ENCODE data around the gene CAB39L. TPM values are rescaled to one million over a fixed set of nuclear protein-coding genes. Genes with fewer than 3 reads are reported as not detected.

Gene CAB39L
- polyA plus RNA-seq, 1 of the 3 experiments (the other 2 are of a cell fraction) = 2.6 TPM

DNA sequence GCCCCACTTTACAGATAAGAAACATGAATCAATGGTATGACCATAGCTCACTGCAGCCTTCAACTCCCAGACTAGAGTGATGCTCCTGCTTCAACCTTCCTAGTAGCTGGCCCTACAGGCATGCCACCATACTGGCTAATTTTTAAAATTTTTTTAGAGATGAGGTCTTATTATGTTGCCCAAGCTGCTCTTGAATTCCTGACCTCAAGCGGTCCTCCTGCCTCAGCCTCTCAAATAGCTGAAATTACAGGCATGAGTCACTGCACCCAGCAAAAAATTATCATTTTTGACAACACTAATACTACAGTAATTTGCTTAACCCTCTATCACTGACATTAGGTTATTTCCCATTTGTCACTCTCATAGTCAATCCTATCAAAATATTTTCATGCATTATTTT is 14.7 kb downstream of the CAB39L start:
- Histone ChIP-seq H3F3A (replicated peaks; ENCODE audit: insufficient read depth) (peaks cover 13% of the 10 kb centered on the region), H3K4me2 (no peak overlapping the region), H3K9me2 (no peaks in the 10 kb centered on the region; the same call in 1 of the 2 replicates), H3K4me1 (ENCODE audit: control insufficient read depth in 1 of 2, insufficient read depth in 2 of 2, low read depth in 1 of 2, low read length in 1 of 2) (no peaks in the 10 kb centered on the region), H3K9me3 (no peaks in the 10 kb centered on the region), H2AFZ (ENCODE audit: low read depth) (no peak overlapping the region), H3K4me3 (ENCODE audit: low read depth in 2 of 2, low read length in 1 of 2) (no peak overlapping the region), H3K79me2 (ENCODE audit: insufficient read depth) (no peaks in the 10 kb centered on the region), H3K9ac (no peak overlapping the region), H3K27ac (ENCODE audit: low read depth in 2 of 2, low read length in 1 of 2) (no peak overlapping the region), H4K20me1 (ENCODE audit: insufficient read depth) (no peaks in the 10 kb centered on the region), H3K27me3 (ENCODE audit: insufficient read depth) (no peaks in the 10 kb centered on the region), H3K36me3 (replicated peaks in 1 of 2; ENCODE audit: control insufficient read depth in 1 of 2, insufficient read depth in 2 of 2, low read length in 1 of 2) (peaks cover 3 to 8% of the 10 kb centered on the region in 2 experiments)
- DNase-seq = no peak
- ChIA-PET CTCF (no interaction called here), POLR2A (no interaction called here)
- TF ChIP-seq EP300 (IDR thresholded peaks at IDR 0.05; ENCODE audit: borderline replicate concordance in 1 of 2, low read depth in 1 of 2, low read length in 1 of 2) = no peak
- TF ChIP-seq POLR2AphosphoS5 (IDR thresholded peaks at IDR 0.05; ENCODE audit: low read depth, low read length) = no peak
- TF ChIP-seq TCF12 (IDR thresholded peaks at IDR 0.05) = no peak
- TF ChIP-seq YY1 (IDR thresholded peaks at IDR 0.05; ENCODE audit: low read depth) = no peak
- TF ChIP-seq RXRA (IDR thresholded peaks at IDR 0.05; ENCODE audit: borderline replicate concordance, low read depth) = no peak
- TF ChIP-seq, protein P1, sequence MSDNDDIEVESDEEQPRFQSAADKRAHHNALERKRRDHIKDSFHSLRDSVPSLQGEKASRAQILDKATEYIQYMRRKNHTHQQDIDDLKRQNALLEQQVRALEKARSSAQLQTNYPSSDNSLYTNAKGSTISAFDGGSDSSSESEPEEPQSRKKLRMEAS (IDR thresholded peaks at IDR 0.05; ENCODE audit: low read depth) = no peak
- TF ChIP-seq, protein P2, sequence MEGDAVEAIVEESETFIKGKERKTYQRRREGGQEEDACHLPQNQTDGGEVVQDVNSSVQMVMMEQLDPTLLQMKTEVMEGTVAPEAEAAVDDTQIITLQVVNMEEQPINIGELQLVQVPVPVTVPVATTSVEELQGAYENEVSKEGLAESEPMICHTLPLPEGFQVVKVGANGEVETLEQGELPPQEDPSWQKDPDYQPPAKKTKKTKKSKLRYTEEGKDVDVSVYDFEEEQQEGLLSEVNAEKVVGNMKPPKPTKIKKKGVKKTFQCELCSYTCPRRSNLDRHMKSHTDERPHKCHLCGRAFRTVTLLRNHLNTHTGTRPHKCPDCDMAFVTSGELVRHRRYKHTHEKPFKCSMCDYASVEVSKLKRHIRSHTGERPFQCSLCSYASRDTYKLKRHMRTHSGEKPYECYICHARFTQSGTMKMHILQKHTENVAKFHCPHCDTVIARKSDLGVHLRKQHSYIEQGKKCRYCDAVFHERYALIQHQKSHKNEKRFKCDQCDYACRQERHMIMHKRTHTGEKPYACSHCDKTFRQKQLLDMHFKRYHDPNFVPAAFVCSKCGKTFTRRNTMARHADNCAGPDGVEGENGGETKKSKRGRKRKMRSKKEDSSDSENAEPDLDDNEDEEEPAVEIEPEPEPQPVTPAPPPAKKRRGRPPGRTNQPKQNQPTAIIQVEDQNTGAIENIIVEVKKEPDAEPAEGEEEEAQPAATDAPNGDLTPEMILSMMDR (IDR thresholded peaks at IDR 0.05) = no peak
- TF ChIP-seq EZH2phosphoT487 (IDR thresholded peaks at IDR 0.05; ENCODE audit: borderline replicate concordance, low read depth) = no peak
- TF ChIP-seq, protein P3, sequence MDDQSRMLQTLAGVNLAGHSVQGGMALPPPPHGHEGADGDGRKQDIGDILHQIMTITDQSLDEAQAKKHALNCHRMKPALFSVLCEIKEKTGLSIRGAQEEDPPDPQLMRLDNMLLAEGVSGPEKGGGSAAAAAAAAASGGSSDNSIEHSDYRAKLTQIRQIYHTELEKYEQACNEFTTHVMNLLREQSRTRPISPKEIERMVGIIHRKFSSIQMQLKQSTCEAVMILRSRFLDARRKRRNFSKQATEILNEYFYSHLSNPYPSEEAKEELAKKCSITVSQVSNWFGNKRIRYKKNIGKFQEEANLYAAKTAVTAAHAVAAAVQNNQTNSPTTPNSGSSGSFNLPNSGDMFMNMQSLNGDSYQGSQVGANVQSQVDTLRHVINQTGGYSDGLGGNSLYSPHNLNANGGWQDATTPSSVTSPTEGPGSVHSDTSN (IDR thresholded peaks at IDR 0.05) = no peak
- TF ChIP-seq RCOR1 (IDR thresholded peaks at IDR 0.05; ENCODE audit: low read length) = no peak
- 91% methylated on average over 1 of the region's 1 CpG for WGBS (ENCODE audit: low lambda C conversion rate)

DNA sequence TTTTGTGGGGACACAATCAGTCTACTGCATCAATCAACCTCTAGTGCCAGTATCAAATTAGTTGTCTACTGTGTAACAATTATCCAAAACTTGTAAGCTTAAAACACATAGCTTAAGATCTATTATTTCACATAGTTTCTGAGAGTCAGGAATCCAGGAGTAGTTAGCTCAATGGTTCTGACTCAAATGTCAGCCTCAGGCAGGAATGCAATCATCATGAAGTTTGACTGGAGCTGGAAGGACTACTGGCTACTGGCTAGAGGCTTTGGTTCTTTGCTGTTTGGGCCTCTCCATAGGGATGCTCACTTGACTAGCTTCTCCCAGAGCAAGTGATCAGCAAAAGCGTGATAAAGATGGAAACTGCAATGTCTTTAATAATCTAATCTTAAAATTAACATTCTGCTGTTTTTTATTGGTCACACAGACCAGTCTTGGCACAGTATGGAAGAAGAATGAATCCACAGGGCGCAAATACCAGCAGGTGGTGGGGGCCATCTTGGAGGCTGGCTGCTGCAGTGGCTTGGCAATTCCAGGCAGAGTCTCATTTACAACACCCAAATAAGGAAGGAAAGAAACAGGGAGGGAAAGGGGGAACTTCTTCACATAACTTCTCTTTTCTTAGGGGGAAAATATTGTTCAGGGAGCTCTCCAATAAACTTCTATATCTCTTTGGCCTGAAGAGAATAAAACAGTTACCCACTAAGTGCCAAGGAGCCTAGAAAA is 15.7 kb downstream of the CAB39L start:
- POLR2A ChIA-PET = no interaction called here
- H3K79me2 ChIP-seq (ENCODE audit: insufficient read depth) = no peaks in the 10 kb centered on the region
- H3K36me3 ChIP-seq (replicated peaks in 1 of 2; ENCODE audit: control insufficient read depth in 1 of 2, insufficient read depth in 2 of 2, low read length in 1 of 2) = peaks cover 3 to 10% of the 10 kb centered on the region in 2 experiments
- no peaks in the 10 kb centered on the region for H3K4me1 ChIP-seq (ENCODE audit: control insufficient read depth in 1 of 2, insufficient read depth in 2 of 2, low read depth in 1 of 2, low read length in 1 of 2)
- H3K4me3 ChIP-seq (ENCODE audit: low read depth in 2 of 2, low read length in 1 of 2) = no peak overlapping the region
- H3F3A ChIP-seq (replicated peaks; ENCODE audit: insufficient read depth) = peaks cover 13% of the 10 kb centered on the region
- no peak overlapping the region for H3K27ac ChIP-seq (ENCODE audit: low read depth in 2 of 2, low read length in 1 of 2)
- CTCF ChIA-PET = interaction anchor here (1.2 kb wide), 1 partner anchor 178 kb away, joined by 4 read pairs; no protein-coding TSS in a partner anchor
- TF ChIP-seq SIN3A (IDR thresholded peaks at IDR 0.05; ENCODE audit: borderline replicate concordance, low read depth, low read length) = no peak
- no peak for TF ChIP-seq MXI1 (IDR thresholded peaks at IDR 0.05; ENCODE audit: low read depth, low read length)
- TF ChIP-seq GABPA (IDR thresholded peaks at IDR 0.05; ENCODE audit: low read depth) = no peak
- TF ChIP-seq POLR2AphosphoS5 (IDR thresholded peaks at IDR 0.05; ENCODE audit: low read depth, low read length) = no peak
- no peak for TF ChIP-seq FOXM1 (IDR thresholded peaks at IDR 0.05; ENCODE audit: low read depth)
- TF ChIP-seq, protein P4, sequence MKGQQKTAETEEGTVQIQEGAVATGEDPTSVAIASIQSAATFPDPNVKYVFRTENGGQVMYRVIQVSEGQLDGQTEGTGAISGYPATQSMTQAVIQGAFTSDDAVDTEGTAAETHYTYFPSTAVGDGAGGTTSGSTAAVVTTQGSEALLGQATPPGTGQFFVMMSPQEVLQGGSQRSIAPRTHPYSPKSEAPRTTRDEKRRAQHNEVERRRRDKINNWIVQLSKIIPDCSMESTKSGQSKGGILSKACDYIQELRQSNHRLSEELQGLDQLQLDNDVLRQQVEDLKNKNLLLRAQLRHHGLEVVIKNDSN (IDR thresholded peaks at IDR 0.05; ENCODE audit: borderline replicate concordance, low read depth) = no peak
- TF ChIP-seq, protein P5, sequence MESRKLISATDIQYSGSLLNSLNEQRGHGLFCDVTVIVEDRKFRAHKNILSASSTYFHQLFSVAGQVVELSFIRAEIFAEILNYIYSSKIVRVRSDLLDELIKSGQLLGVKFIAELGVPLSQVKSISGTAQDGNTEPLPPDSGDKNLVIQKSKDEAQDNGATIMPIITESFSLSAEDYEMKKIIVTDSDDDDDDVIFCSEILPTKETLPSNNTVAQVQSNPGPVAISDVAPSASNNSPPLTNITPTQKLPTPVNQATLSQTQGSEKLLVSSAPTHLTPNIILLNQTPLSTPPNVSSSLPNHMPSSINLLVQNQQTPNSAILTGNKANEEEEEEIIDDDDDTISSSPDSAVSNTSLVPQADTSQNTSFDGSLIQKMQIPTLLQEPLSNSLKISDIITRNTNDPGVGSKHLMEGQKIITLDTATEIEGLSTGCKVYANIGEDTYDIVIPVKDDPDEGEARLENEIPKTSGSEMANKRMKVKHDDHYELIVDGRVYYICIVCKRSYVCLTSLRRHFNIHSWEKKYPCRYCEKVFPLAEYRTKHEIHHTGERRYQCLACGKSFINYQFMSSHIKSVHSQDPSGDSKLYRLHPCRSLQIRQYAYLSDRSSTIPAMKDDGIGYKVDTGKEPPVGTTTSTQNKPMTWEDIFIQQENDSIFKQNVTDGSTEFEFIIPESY (IDR thresholded peaks at IDR 0.05; ENCODE audit: borderline replicate concordance, low read depth) = no peak
- TF ChIP-seq EP300 (IDR thresholded peaks at IDR 0.05; ENCODE audit: borderline replicate concordance in 1 of 2, low read depth in 1 of 2, low read length in 1 of 2) = no peak
- TF ChIP-seq EZH2phosphoT487 (IDR thresholded peaks at IDR 0.05; ENCODE audit: borderline replicate concordance, low read depth) = no peak
- TF ChIP-seq JUND (IDR thresholded peaks at IDR 0.05) = no peak
- no peaks in the 10 kb centered on the region for H4K20me1 ChIP-seq (ENCODE audit: insufficient read depth)
- H2AFZ ChIP-seq (ENCODE audit: low read depth) = no peak overlapping the region
- WGBS (ENCODE audit: low lambda C conversion rate) = 95% methylated on average over 2 of the region's 2 CpGs
- no peaks in the 10 kb centered on the region; the same call in 1 of the 2 replicates for H3K9me2 ChIP-seq
- H3K9me3 ChIP-seq = no peaks in the 10 kb centered on the region
- no peak overlapping the region for H3K9ac ChIP-seq
- no peak overlapping the region for H3K4me2 ChIP-seq
- no peaks in the 10 kb centered on the region for H3K27me3 ChIP-seq (ENCODE audit: insufficient read depth)
- DNase-seq = no peak
